Endothelial cell of umbilical vein (primary cell): Measurements from ENCODE around the gene KIF3A. TPM values are rescaled to one million over a fixed set of nuclear protein-coding genes. Genes with fewer than 3 reads are reported as not detected.

Experiments
- BruUV-seq: library from RNA; stranded (reverse); fragments of 400-500 nt; replicated peaks from 2 replicates; lab custom pipeline; 2021; lab: Mats Ljungman, UMichigan
- CTCF ChIA-PET: fragments of 300-600, 350-600 bp; sonication (Branson Sonifier 250); formaldehyde crosslinking; loops from one replicate; lab custom pipeline; 2021; ENCODE audit warnings: antibody characterized with exemption, inconsistent platforms; lab: Charles Lee
- POLR2A ChIA-PET: fragments of 300-600, 350-600 bp; sonication (Branson Sonifier 250); formaldehyde crosslinking; loops from one replicate; lab custom pipeline; 2021; ENCODE audit warnings: antibody characterized with exemption, inconsistent platforms; lab: Charles Lee
- DNase-seq: peaks from one replicate; pipeline ENCODE4 v3.0.0-alpha.2; 2011; ENCODE audit warnings: low read depth, low spot score
- FAIRE-seq: peaks from 2 replicates; lab custom pipeline; 2011; peaks lifted over from hg19 to GRCh38; lab: Jason Lieb, UNC
- H2AFZ ChIP-seq: 2 replicates; pipeline ENCODE4 v1.6.0; 2012; ENCODE audit warnings: low read depth, low read length, control low read depth, inconsistent platforms
- H3K27ac ChIP-seq: 2 replicates; pipeline ENCODE4 v1.5.1; 2011; ENCODE audit warnings: low read depth, mild to moderate bottlenecking, control low read depth, low read length, moderate library complexity; ENCODE audit not compliant: insufficient read depth
- H3K27me3 ChIP-seq, 2 experiments: 2 replicates each; pipeline versions ENCODE4 v1.6.0 to v1.6.1; 2011; ENCODE audit warnings: low read length in 2 of 2, mixed read lengths in 1 of 2; ENCODE audit not compliant: control insufficient read depth in 2 of 2, insufficient read depth in 2 of 2
- H3K36me3 ChIP-seq, 2 experiments: 2 replicates in 1 of 2; 3 replicates in 1 of 2; pipeline ENCODE4 v1.5.1; 2011; ENCODE audit warnings: low read length in 2 of 2, mild to moderate bottlenecking in 1 of 2, moderate library complexity in 1 of 2; ENCODE audit not compliant: control insufficient read depth in 2 of 2, insufficient read depth in 2 of 2; ENCODE audit errors: extremely low read depth in 1 of 2
- H3K4me1 ChIP-seq: 3 replicates; pipeline ENCODE4 v1.5.1; 2011; ENCODE audit warnings: mild to moderate bottlenecking, low read length; ENCODE audit not compliant: control insufficient read depth, insufficient read depth; ENCODE audit errors: extremely low read depth
- H3K4me2 ChIP-seq: 2 replicates; pipeline ENCODE4 v1.6.1; 2011; ENCODE audit warnings: low read length, control low read depth, mixed read lengths; ENCODE audit not compliant: insufficient read depth
- H3K4me3 ChIP-seq, 3 experiments: fragments of 200-600 bp in 1 of 3; sonication (generic), shearing (Covaris generic) in 1 of 3; replicated peaks in 1 of 3; 2 replicates each; pipeline ENCODE4 v1.5.1; 2011 to 2016; ENCODE audit warnings: control low read depth in 3 of 3, low read length in 3 of 3, mild to moderate bottlenecking in 2 of 3, inconsistent platforms in 1 of 3, low read depth in 1 of 3, moderate library complexity in 1 of 3; ENCODE audit not compliant: insufficient read depth in 1 of 3
- H3K79me2 ChIP-seq: 2 replicates; pipeline ENCODE4 v1.6.0; 2012; ENCODE audit warnings: low read length, inconsistent platforms; ENCODE audit not compliant: control insufficient read depth, insufficient read depth
- H3K9ac ChIP-seq: replicated peaks from 2 replicates; pipeline ENCODE3; 2011; ENCODE audit warnings: low read length, control low read depth; ENCODE audit not compliant: insufficient read depth; ENCODE audit errors: extremely low read depth
- H3K9me1 ChIP-seq: replicated peaks from 3 replicates; pipeline ENCODE4 v1.6.0; 2011; ENCODE audit warnings: mild to moderate bottlenecking, low read length; ENCODE audit not compliant: control insufficient read depth, insufficient read depth; ENCODE audit errors: extremely low read depth
- H3K9me3 ChIP-seq: replicated peaks from 2 replicates; pipeline ENCODE4 v1.5.1; 2012; ENCODE audit warnings: low read length, inconsistent platforms; ENCODE audit not compliant: control insufficient read depth, insufficient read depth
- H4K20me1 ChIP-seq: replicated peaks from 2 replicates; pipeline ENCODE3; 2011; ENCODE audit warnings: mild to moderate bottlenecking, low read length; ENCODE audit not compliant: control insufficient read depth, insufficient read depth; ENCODE audit errors: extremely low read depth
- EZH2 ChIP-seq: IDR thresholded peaks from 2 replicates; pipeline ENCODE4 v1.6.1; 2012; ENCODE audit warnings: borderline replicate concordance, low read depth, mild to moderate bottlenecking, moderate library complexity, low read length, inconsistent platforms; ENCODE audit not compliant: severe bottlenecking
- FOS ChIP-seq: IDR thresholded peaks from 2 replicates; pipeline ENCODE4 v1.6.1; 2011; ENCODE audit warnings: mild to moderate bottlenecking, low read length, moderate library complexity, borderline replicate concordance; ENCODE audit not compliant: insufficient read depth
- GATA2 ChIP-seq: IDR thresholded peaks from 2 replicates; pipeline ENCODE4 v1.7.0; 2011; ENCODE audit warnings: low read depth, mild to moderate bottlenecking, moderate library complexity, mixed read lengths, low read length; ENCODE audit not compliant: insufficient read length, insufficient read depth
- MAX ChIP-seq: IDR thresholded peaks from 2 replicates; pipeline ENCODE4 v1.6.1; 2011; ENCODE audit not compliant: insufficient read depth, insufficient read length
- POLR2AphosphoS5 ChIP-seq: IDR thresholded peaks from 2 replicates; pipeline ENCODE4 v1.6.1; 2012; ENCODE audit warnings: low read depth, mild to moderate bottlenecking, control low read depth, low read length, moderate library complexity; ENCODE audit not compliant: insufficient read depth
- dilution Hi-C: fragments of 300-500 bp; cut with MboI; formaldehyde crosslinking; loops from one replicate; pipeline ENCODE4 v1.15.0; 2019; ENCODE audit warnings: low sequenced_read_pairs; ENCODE audit not compliant: extremely low pct_ligation_motif_present
- intact Hi-C: fragments of 100-400 bp; cut with micrococcal nuclease; formaldehyde crosslinking; loops from one replicate; pipeline ENCODE4 v1.10.0; 2022
- polyA plus RNA-seq, 4 experiments: library from polyadenylated mRNA; depleted of rRNA in 3 of 4; stranded (reverse) in 3 of 4; unstranded in 1 of 4; fragments of >200 nt; gene quantifications; 2 replicates each; pipeline versions ENCODE4 v1.2.1 to v1.2.3, GENCODE V29; 2011 to 2012; ENCODE audit warnings: missing spikeins in 1 of 4
- total RNA-seq: library from RNA; stranded (reverse); gene quantifications from 2 replicates; pipeline ENCODE4 v1.2.3, GENCODE V29; 2021
- TF ChIP-seq, protein P1 (sequence below), 2 donors: IDR thresholded peaks; 1 replicate in 1 of 2; 2 replicates in 1 of 2; pipeline ENCODE4 v1.5.1; 2011; ENCODE audit warnings: low read length in 2 of 2, mild to moderate bottlenecking in 2 of 2, moderate library complexity in 2 of 2, control low read depth in 1 of 2, inconsistent platforms in 1 of 2, low read depth in 1 of 2; ENCODE audit not compliant: insufficient read depth in 1 of 2; ENCODE audit errors: extremely low read depth in 1 of 2

Gene KIF3A
- total and polyA plus RNA-seq, 2 donors (not counting 3 experiments of a cell fraction or from before 2014, with no cell fraction given): 3.3 to 11.2 TPM

DNA sequence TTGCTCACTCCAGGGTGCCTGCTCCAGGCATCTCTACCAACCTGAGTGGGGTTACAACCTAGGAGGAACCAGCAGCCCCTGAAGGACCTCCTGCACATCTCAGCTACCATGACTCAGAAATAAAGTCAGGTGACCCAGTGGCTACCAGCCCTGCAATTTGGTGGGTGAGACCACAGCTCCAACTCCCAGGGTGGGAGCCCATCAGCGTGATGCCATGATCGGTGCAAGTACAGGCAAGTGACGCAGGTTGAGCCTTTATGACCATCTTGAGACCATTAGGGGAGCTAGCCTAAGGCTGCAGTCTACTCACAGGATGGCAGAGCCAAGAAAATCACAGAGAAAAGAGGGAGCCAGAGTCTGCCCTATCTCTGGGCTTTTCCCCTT is 31.1 kb upstream of the KIF3A start:
- Histone ChIP-seq H3K36me3 (peaks cover 0 to 6% of the 10 kb centered on the region in 2 experiments), H3K9ac (no peak overlapping the region), H3K79me2 (peaks cover 42% of the 10 kb centered on the region), H3K27me3 (no peaks in the 10 kb centered on the region), H3K4me2 (no peak overlapping the region), H3K4me1 (peaks cover 26% of the 10 kb centered on the region), H3K27ac (no peak overlapping the region), H3K9me1 (no peaks in the 10 kb centered on the region), H3K9me3 (no peaks in the 10 kb centered on the region), H4K20me1 (no peaks in the 10 kb centered on the region), H3K4me3 (no peak overlapping the region), H2AFZ (no peak overlapping the region)
- intact Hi-C loops (no loop called here), dilution Hi-C loops (no loop called here)
- no peak for DNase-seq
- FAIRE-seq: no peak
- CTCF ChIA-PET: interaction anchor here (1.9 to 2.9 kb wide), 2 partner anchors 16 to 52 kb away, joined by 4 to 14 read pairs; no protein-coding TSS in a partner anchor
- BruUV-seq: no TSS peak
- TF ChIP-seq EZH2 (no peak), MAX (no peak), POLR2AphosphoS5 (no peak), FOS (no peak), GATA2 (no peak)
- TF ChIP-seq, protein P1, sequence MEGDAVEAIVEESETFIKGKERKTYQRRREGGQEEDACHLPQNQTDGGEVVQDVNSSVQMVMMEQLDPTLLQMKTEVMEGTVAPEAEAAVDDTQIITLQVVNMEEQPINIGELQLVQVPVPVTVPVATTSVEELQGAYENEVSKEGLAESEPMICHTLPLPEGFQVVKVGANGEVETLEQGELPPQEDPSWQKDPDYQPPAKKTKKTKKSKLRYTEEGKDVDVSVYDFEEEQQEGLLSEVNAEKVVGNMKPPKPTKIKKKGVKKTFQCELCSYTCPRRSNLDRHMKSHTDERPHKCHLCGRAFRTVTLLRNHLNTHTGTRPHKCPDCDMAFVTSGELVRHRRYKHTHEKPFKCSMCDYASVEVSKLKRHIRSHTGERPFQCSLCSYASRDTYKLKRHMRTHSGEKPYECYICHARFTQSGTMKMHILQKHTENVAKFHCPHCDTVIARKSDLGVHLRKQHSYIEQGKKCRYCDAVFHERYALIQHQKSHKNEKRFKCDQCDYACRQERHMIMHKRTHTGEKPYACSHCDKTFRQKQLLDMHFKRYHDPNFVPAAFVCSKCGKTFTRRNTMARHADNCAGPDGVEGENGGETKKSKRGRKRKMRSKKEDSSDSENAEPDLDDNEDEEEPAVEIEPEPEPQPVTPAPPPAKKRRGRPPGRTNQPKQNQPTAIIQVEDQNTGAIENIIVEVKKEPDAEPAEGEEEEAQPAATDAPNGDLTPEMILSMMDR (IDR thresholded peaks at IDR 0.05; ENCODE audit: extremely low read depth in 1 of 2, insufficient read depth in 1 of 2, low read depth in 1 of 2, low read length in 2 of 2): no peak
- POLR2A ChIA-PET: no interaction called here
